Endothelial cell (in vitro differentiated cells): ENCODE results near the gene MCM8. TPM values are rescaled to one million over a fixed set of nuclear protein-coding genes. Genes with fewer than 3 reads are reported as not detected.

Experiments
- DNase-seq: peaks from one replicate; pipeline ENCODE4 v3.0.0; 2021; ENCODE audit warnings: low spot score
- H3K27ac Mint-ChIP-seq: one replicate; pipeline ENCODE4 v1.8.0; 2021; ENCODE audit warnings: mixed read lengths, inconsistent platforms; ENCODE audit not compliant: unreplicated experiment
- H3K27me3 Mint-ChIP-seq: one replicate; pipeline ENCODE4 v1.8.0; 2021; ENCODE audit warnings: mild to moderate bottlenecking, moderate library complexity, mixed read lengths, inconsistent platforms; ENCODE audit not compliant: unreplicated experiment
- H3K36me3 Mint-ChIP-seq: one replicate; pipeline ENCODE4 v1.8.0; 2021; ENCODE audit warnings: mild to moderate bottlenecking, low read depth, mixed read lengths, inconsistent platforms; ENCODE audit not compliant: unreplicated experiment
- H3K4me1 Mint-ChIP-seq: one replicate; pipeline ENCODE4 v1.8.0; 2021; ENCODE audit warnings: mild to moderate bottlenecking, mixed read lengths, inconsistent platforms; ENCODE audit not compliant: unreplicated experiment
- H3K4me3 Mint-ChIP-seq: one replicate; pipeline ENCODE4 v1.8.0; 2021; ENCODE audit warnings: mild to moderate bottlenecking, mixed read lengths, inconsistent platforms; ENCODE audit not compliant: unreplicated experiment
- H3K9me3 Mint-ChIP-seq: one replicate; pipeline ENCODE4 v1.8.0; 2021; ENCODE audit warnings: mixed read lengths, inconsistent platforms; ENCODE audit not compliant: unreplicated experiment
- CTCF ChIP-seq: fragments of 200-600 bp; sonication (generic); IDR thresholded peaks from one replicate; pipeline ENCODE4 v1.5.0; 2021; ENCODE audit warnings: antibody characterized with exemption; ENCODE audit not compliant: unreplicated experiment
- total RNA-seq: library from RNA; stranded (reverse); fragmentation: NEBNext Ultra II Directional; extraction: Animal tissue kit (Norgen Biotek cat#: 25700); gene quantifications from one replicate; pipeline ENCODE4 v1.2.1, GENCODE V29; 2021; ENCODE audit not compliant: unreplicated experiment

MCM8 gene
- total RNA-seq, 1 donor from 2014 or later, result 8.2 TPM

DNA sequence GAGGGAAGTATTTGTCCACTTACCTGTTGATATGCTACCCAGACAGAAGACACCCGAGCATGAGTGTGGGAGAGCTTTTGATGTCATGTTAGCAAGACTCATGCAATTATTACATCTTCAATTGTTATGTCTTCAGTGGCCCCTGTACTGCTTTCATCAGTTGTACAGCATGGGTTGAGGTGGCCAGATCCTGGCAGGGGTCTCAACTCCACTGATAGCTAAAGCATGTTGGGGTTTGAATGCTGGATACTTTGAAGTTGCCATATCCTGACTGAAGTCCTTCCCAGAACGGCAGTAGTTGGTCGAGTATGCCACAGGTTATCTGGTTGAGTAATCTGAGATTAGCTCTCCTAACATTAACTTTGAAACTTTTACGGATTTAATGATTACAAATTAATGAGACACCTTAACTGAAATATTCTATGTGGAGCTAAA lies 56.7 kb downstream of the MCM8 start:
- TF ChIP-seq CTCF, result no peak
- DNase-seq, result no peak
- Mint-ChIP-seq H3K27me3 (peaks cover 2% of the 10 kb centered on the region), H3K4me3 (peak overlapping the region; percentile 99), H3K9me3 (no peaks in the 10 kb centered on the region), H3K36me3 (peaks cover 11% of the 10 kb centered on the region), H3K4me1 (peaks cover 4% of the 10 kb centered on the region), H3K27ac (no peak overlapping the region)

DNA sequence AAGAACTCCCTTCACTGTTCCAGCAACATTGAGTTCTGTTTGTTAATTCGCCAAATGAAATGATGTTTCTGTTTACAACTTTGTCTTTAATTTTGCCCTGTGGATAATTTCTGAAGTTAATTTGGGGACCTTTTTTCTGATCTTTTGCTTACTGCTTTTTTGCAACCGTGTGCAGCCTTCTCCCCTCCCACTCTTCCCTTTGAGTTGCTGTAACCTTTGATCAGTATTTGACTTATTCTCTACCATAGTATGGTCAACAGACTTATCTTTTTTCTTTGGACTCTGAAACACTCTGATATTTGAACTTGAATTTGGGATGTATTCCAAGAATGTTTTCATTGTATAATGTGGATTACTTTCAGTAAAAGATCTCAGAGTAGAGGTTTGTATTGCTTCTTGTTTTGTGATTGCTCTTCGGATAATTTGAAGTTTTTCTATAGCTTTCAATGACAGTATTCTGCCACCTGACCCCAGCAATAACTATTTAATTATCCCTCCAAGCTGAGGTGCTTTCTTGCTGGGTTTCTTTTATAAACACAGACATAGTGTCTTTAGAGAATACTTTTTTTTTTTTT lies 57.2 kb downstream of the MCM8 start:
- H3K9me3 Mint-ChIP-seq, result no peaks in the 10 kb centered on the region
- H3K27me3 Mint-ChIP-seq, result peaks cover 2% of the 10 kb centered on the region
- H3K27ac Mint-ChIP-seq, result no peak overlapping the region
- no peak for TF ChIP-seq CTCF
- peak overlapping the region; percentile 99 for H3K4me3 Mint-ChIP-seq
- H3K36me3 Mint-ChIP-seq, result peaks cover 13% of the 10 kb centered on the region
- peaks cover 4% of the 10 kb centered on the region for H3K4me1 Mint-ChIP-seq
- DNase-seq, result no peak

GRCh38 chr20:6008254-6008653 lies 57.8 kb downstream of the MCM8 start:
- Mint-ChIP-seq H3K27ac (no peak overlapping the region), H3K4me3 (no peak overlapping the region), H3K9me3 (no peaks in the 10 kb centered on the region), H3K36me3 (peaks cover 15% of the 10 kb centered on the region), H3K4me1 (peaks cover 4% of the 10 kb centered on the region), H3K27me3 (peaks cover 2% of the 10 kb centered on the region)
- no peak for DNase-seq
- no peak for TF ChIP-seq CTCF

- no peak for DNase-seq
- Mint-ChIP-seq H3K4me3 (no peak overlapping the region), H3K36me3 (peaks cover 12% of the 10 kb centered on the region), H3K27me3 (no peaks in the 10 kb centered on the region), H3K4me1 (peaks cover 4% of the 10 kb centered on the region), H3K9me3 (no peaks in the 10 kb centered on the region), H3K27ac (no peak overlapping the region)
- TF ChIP-seq CTCF, result no peak
Measured at GRCh38 chr20:6012179-6012578, 61.7 kb downstream of the MCM8 start.

- Mint-ChIP-seq H3K27me3 (no peaks in the 10 kb centered on the region), H3K4me1 (no peaks in the 10 kb centered on the region), H3K9me3 (no peaks in the 10 kb centered on the region), H3K4me3 (no peak overlapping the region), H3K27ac (peak overlapping the region; percentile 18), H3K36me3 (peaks cover 12% of the 10 kb centered on the region)
- no peak for DNase-seq
- no peak for TF ChIP-seq CTCF
Measured at GRCh38 chr20:6014017-6014416, 63.6 kb downstream of the MCM8 start.
